Dermis blood vessel endothelial cell (primary cell): ENCODE data around the gene LAMA3. TPM values are rescaled to one million over a fixed set of nuclear protein-coding genes. Genes with fewer than 3 reads are reported as not detected.

ENCODE experiments used
- DNase-seq: peaks from one replicate; pipeline ENCODE4 v3.0.0; 2010
- total RNA-seq: library from RNA; depleted of rRNA; stranded (reverse); fragments of >200 nt; gene quantifications from 2 replicates; pipeline ENCODE4 v1.2.3, GENCODE V29; 2014

The LAMA3 gene
- total RNA-seq, 1 donor from 2014 or later: 14.1 TPM

- peak; percentile 85 for DNase-seq
Observed at GRCh38 chr18:23918395-23919032, 229.3 kb downstream of the LAMA3 start.

- DNase-seq: no peak
Observed at GRCh38 chr18:23920054-23920453, 230.8 kb downstream of the LAMA3 start.

GRCh38 chr18:23921716-23922285 lies 232.5 kb downstream of the LAMA3 start:
- DNase-seq: no peak

- no peak for DNase-seq
Observed at GRCh38 chr18:23922939-23923338, 233.7 kb downstream of the LAMA3 start.

GRCh38 chr18:23924813-23925212 lies 235.6 kb downstream of the LAMA3 start:
- DNase-seq: no peak

- no peak for DNase-seq
Observed at GRCh38 chr18:23926571-23926970, 237.3 kb downstream of the LAMA3 start.

- DNase-seq: no peak
Observed at GRCh38 chr18:23927821-23928746, 238.8 kb downstream of the LAMA3 start.

- no peak for DNase-seq
Observed at GRCh38 chr18:23929362-23929930, 240.2 kb downstream of the LAMA3 start.

GRCh38 chr18:23930002-23930401 lies 240.7 kb downstream of the LAMA3 start:
- DNase-seq: no peak

- DNase-seq: no peak
Observed at GRCh38 chr18:23932385-23933067, 243.3 kb downstream of the LAMA3 start.

GRCh38 chr18:23933407-23933806 lies 244.2 kb downstream of the LAMA3 start:
- no peak for DNase-seq

GRCh38 chr18:23934252-23934651 lies 245.0 kb downstream of the LAMA3 start:
- no peak for DNase-seq

- no peak for DNase-seq
Observed at GRCh38 chr18:23934863-23935262, 245.6 kb downstream of the LAMA3 start.

GRCh38 chr18:23935804-23936203 lies 246.6 kb downstream of the LAMA3 start:
- DNase-seq: no peak

- no peak for DNase-seq
Observed at GRCh38 chr18:23936381-23936958, 247.2 kb downstream of the LAMA3 start.

GRCh38 chr18:23938043-23938756 lies 248.9 kb downstream of the LAMA3 start:
- DNase-seq: no peak

GRCh38 chr18:23938901-23939341 lies 249.7 kb downstream of the LAMA3 start:
- peak; percentile 4 for DNase-seq

- DNase-seq: no peak
Observed at GRCh38 chr18:23939366-23939765, 250.1 kb downstream of the LAMA3 start.

- DNase-seq: no peak
Observed at GRCh38 chr18:23939896-23940295, 250.6 kb downstream of the LAMA3 start.

- DNase-seq: no peak
Observed at GRCh38 chr18:23941791-23942190, 252.5 kb downstream of the LAMA3 start.

GRCh38 chr18:23943104-23943503 lies 253.9 kb downstream of the LAMA3 start:
- DNase-seq: no peak
